Vagina (tissue), 2 donors: Measurements from ENCODE around the gene RBM33. TPM values are rescaled to one million over a fixed set of nuclear protein-coding genes. Genes with fewer than 3 reads are reported as not detected.

Source experiments
- DNase-seq, 2 donors: peaks; one replicate each; pipeline ENCODE4 v3.0.0-alpha.2; 2017; ENCODE audit errors: extremely low spot score in 2 of 2
- H3K27ac ChIP-seq: fragments of 200-600 bp; sonication (generic); one replicate; pipeline ENCODE4 v1.5.1; 2019
- H3K27me3 ChIP-seq: fragments of 200-600 bp; sonication (generic); one replicate; pipeline ENCODE4 v1.5.1; 2019
- H3K36me3 ChIP-seq, 2 donors: fragments of 200-600 bp; sonication (generic); one replicate each; pipeline ENCODE4 v1.5.1; 2017 to 2019
- H3K4me1 ChIP-seq: fragments of 200-600 bp; sonication (generic); one replicate; pipeline ENCODE4 v1.5.1; 2019
- H3K4me3 ChIP-seq, 2 donors: fragments of 200-600 bp; sonication (generic); 1 replicate in 1 of 2; 2 replicates in 1 of 2; pipeline ENCODE4 v1.5.1; 2016 to 2019
- H3K9me3 ChIP-seq: fragments of 200-600 bp; sonication (generic); one replicate; pipeline ENCODE4 v1.5.1; 2019
- CTCF ChIP-seq, 3 experiments: fragments of 450-650 bp in 2 of 3; fragments of 200-600 bp in 1 of 3; sonication (generic) in 1 of 3; IDR thresholded peaks; one replicate each; pipeline ENCODE4 v1.5.1; 2017 to 2019; ENCODE audit warnings: antibody characterized with exemption in 3 of 3, mild to moderate bottlenecking in 2 of 3, moderate library complexity in 2 of 3
- POLR2A ChIP-seq, 2 donors: fragments of 450-650 bp; IDR thresholded peaks; one replicate each; pipeline ENCODE4 v1.6.1; 2017; ENCODE audit warnings: antibody characterized with exemption in 2 of 2, mild to moderate bottlenecking in 2 of 2, moderate library complexity in 2 of 2
- POLR2AphosphoS5 ChIP-seq, 2 donors: sonication (generic); formaldehyde crosslinking; IDR thresholded peaks; one replicate each; pipeline ENCODE4 v1.9.0; 2017; ENCODE audit warnings: antibody characterized with exemption in 2 of 2, mild to moderate bottlenecking in 2 of 2, low read depth in 1 of 2; ENCODE audit not compliant: insufficient read depth in 1 of 2
- intact Hi-C: fragments of 100-400 bp; cut with DNase I; formaldehyde crosslinking; loops from one replicate; pipeline ENCODE4 v1.15.1; 2023
- total RNA-seq: library from RNA; depleted of rRNA; stranded (reverse); fragments of >200 nt; gene quantifications from one replicate; pipeline ENCODE4 v1.2.3, GENCODE V29; 2016

The RBM33 gene
- total RNA-seq, 1 donor from 2014 or later = 63.8 TPM

DNA sequence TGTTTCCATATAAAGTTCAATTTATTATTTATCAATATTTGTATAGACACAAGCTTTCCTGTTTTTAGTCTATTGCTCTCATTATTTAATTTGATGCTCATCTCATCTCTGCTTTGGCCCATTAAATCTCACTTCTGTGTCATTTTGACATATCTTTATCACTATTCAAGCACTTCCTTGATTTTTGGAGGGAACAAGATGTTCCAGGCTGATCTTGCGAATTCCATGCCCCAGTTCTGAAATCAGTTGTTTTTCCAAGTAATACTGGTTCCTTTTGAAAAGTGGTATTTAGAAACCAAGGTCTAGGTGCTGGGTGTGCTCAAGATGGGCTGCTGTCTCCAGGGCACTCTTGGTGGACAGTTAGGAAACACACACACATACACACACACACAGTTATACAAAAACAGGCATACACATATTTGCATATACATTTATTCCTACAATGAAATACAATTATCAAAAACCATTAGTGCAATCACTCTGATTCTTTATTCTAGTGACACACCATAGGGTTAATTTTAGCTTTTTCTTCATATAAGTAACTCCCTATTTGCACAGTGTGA, 4.4 kb upstream of the RBM33 start:
- no peak for DNase-seq
- H3K36me3 ChIP-seq = no peaks in the 10 kb centered on the region
- intact Hi-C loops = no loop called here
- no peak overlapping the region for H3K27ac ChIP-seq
- H3K27me3 ChIP-seq = no peaks in the 10 kb centered on the region
- no peak for TF ChIP-seq POLR2AphosphoS5 (IDR thresholded peaks at IDR 0.05; ENCODE audit: insufficient read depth in 1 of 2, low read depth in 1 of 2)
- no peak for TF ChIP-seq CTCF (IDR thresholded peaks at IDR 0.05)
- TF ChIP-seq POLR2A (IDR thresholded peaks at IDR 0.05) = no peak
- no peak overlapping the region for H3K4me3 ChIP-seq
- peaks cover 4% of the 10 kb centered on the region for H3K9me3 ChIP-seq
- peaks cover 9% of the 10 kb centered on the region for H3K4me1 ChIP-seq

- DNase-seq = no peak
- Histone ChIP-seq H3K4me1 (peaks cover 13% of the 10 kb centered on the region), H3K36me3 (no peaks in the 10 kb centered on the region), H3K4me3 (no peak overlapping the region), H3K9me3 (peaks cover 4% of the 10 kb centered on the region), H3K27me3 (no peaks in the 10 kb centered on the region), H3K27ac (no peak overlapping the region)
- TF ChIP-seq POLR2AphosphoS5 (IDR thresholded peaks at IDR 0.05; ENCODE audit: insufficient read depth in 1 of 2, low read depth in 1 of 2) (no peak), POLR2A (IDR thresholded peaks at IDR 0.05) (no peak), CTCF (IDR thresholded peaks at IDR 0.05) (no peak)
- intact Hi-C loops = no loop called here
Measured at GRCh38 chr7:155640629-155641028, 3.8 kb upstream of the RBM33 start.

DNA sequence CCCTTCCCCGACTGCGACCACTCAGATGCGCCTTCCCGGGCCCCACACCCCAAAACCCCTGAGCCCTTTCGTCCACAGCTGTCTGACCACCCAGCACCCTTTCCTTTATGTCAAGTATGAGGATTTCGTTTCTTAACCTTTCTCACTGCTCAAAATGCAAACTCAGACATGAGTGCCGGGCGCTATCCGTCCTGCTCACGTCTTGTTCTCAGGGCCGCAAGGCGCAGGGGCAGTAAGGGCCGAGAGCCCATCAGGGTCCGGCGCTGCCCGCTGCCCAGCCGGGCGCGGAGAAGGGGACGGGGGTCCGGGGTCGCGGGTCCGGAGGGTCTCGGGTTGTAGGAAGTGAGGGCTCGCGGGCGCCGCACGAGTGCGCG, 670 bp upstream of the RBM33 start:
- TF ChIP-seq POLR2AphosphoS5 (IDR thresholded peaks at IDR 0.05; ENCODE audit: insufficient read depth in 1 of 2, low read depth in 1 of 2) (no peak), POLR2A (IDR thresholded peaks at IDR 0.05) (no peak)
- Histone ChIP-seq H3K36me3 (no peaks in the 10 kb centered on the region), H3K4me3 (peak overlapping the region; percentile 93 to 98), H3K27me3 (no peaks in the 10 kb centered on the region), H3K27ac (peak overlapping the region; percentile 97), H3K4me1 (peaks cover 34% of the 10 kb centered on the region), H3K9me3 (peaks cover 4% of the 10 kb centered on the region)
- no peak for DNase-seq
- intact Hi-C loops = no loop called here

- H3K9me3 ChIP-seq = peaks cover 4% of the 10 kb centered on the region
- H3K4me1 ChIP-seq = peaks cover 34% of the 10 kb centered on the region
- H3K27me3 ChIP-seq = no peaks in the 10 kb centered on the region
- no peak for TF ChIP-seq POLR2A (IDR thresholded peaks at IDR 0.05)
- TF ChIP-seq POLR2AphosphoS5 (IDR thresholded peaks at IDR 0.05; ENCODE audit: insufficient read depth in 1 of 2, low read depth in 1 of 2) = no peak
- no peak for TF ChIP-seq CTCF (IDR thresholded peaks at IDR 0.05)
- DNase-seq = no peak
- peak overlapping the region; percentile 97 for H3K27ac ChIP-seq
- intact Hi-C loops = no loop called here
- peaks cover 0 to 4% of the 10 kb centered on the region in 2 donors for H3K36me3 ChIP-seq
- peak overlapping the region; percentile 93 to 98 for H3K4me3 ChIP-seq
Measured at GRCh38 chr7:155644971-155645509, 579 bp downstream of the RBM33 start.

DNA sequence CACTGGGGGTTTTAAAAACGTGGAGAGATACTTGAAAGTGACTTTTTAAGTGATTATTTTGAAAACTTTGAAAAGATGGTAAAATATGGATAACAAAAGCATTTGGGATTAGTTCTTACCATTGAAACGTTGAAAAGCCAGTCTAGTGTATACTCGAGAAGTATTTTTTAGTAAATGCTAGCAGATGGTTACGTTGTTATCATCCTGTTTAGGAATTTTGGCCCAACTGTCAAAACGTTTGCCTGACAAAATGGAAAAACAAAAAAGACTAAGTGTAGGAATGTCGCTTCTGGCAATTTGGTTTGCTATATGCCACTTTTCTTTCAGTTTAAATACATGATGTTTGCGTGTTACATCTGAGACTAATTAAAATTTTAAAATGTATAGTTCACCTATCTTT, 1.2 kb downstream of the RBM33 start:
- peaks cover 0 to 4% of the 10 kb centered on the region in 2 donors for H3K36me3 ChIP-seq
- H3K9me3 ChIP-seq = peaks cover 4% of the 10 kb centered on the region
- DNase-seq = no peak
- TF ChIP-seq CTCF (IDR thresholded peaks at IDR 0.05) (no peak), POLR2A (IDR thresholded peaks at IDR 0.05) (no peak), POLR2AphosphoS5 (IDR thresholded peaks at IDR 0.05; ENCODE audit: insufficient read depth in 1 of 2, low read depth in 1 of 2) (no peak)
- peak overlapping the region; percentile 93 to 98 for H3K4me3 ChIP-seq
- peaks cover 34% of the 10 kb centered on the region for H3K4me1 ChIP-seq
- intact Hi-C loops = no loop called here
- H3K27ac ChIP-seq = no peak overlapping the region
- H3K27me3 ChIP-seq = no peaks in the 10 kb centered on the region
